HEK293 (cell line): ENCODE data around the gene HDGF.

Experiments used
- CTCF ChIA-PET: fragments of 350-600 bp; formaldehyde crosslinking; extraction: SDS; loops from one replicate; lab custom pipeline; 2021; ENCODE audit warnings: antibody characterized with exemption; lab: Yijun Ruan, JAX
- POLR2A ChIA-PET: fragments of 300-600 bp; formaldehyde crosslinking; extraction: SDS; loops from one replicate; lab custom pipeline; 2020; ENCODE audit warnings: antibody characterized with exemption, inconsistent platforms; lab: Yijun Ruan, JAX
- H3K27ac ChIP-seq: fragments of 200-500 bp; sonication (Bioruptor generic); 2 replicates; pipeline ENCODE4 v1.5.1; 2014; ENCODE audit warnings: low read depth, low read length, control low read depth, inconsistent platforms; ENCODE audit errors: extremely low read depth
- H3K36me3 ChIP-seq, 2 experiments: fragments of 200-500 bp in 1 of 2; sonication (Bioruptor generic) in 1 of 2; 1 replicate in 1 of 2; 2 replicates in 1 of 2; pipeline ENCODE4 v1.5.1; 2014 to 2017; ENCODE audit warnings: inconsistent platforms in 2 of 2, low read length in 2 of 2; ENCODE audit not compliant: control insufficient read depth in 2 of 2, insufficient read depth in 1 of 2
- H3K4me1 ChIP-seq: fragments of 200-500 bp; sonication (Bioruptor generic); 2 replicates; pipeline ENCODE4 v1.5.1; 2014; ENCODE audit warnings: mild to moderate bottlenecking, low read length, inconsistent platforms; ENCODE audit not compliant: control insufficient read depth, insufficient read depth
- H3K4me3 ChIP-seq: 2 replicates; pipeline ENCODE4 v1.5.1; 2011; ENCODE audit warnings: low read depth, mild to moderate bottlenecking, control low read depth, low read length, moderate library complexity
- H3K9me3 ChIP-seq: fragments of 200-500 bp; sonication (Bioruptor generic); 2 replicates; pipeline ENCODE4 v1.5.1; 2014; ENCODE audit warnings: low read depth, low read length, inconsistent platforms; ENCODE audit not compliant: control insufficient read depth, insufficient read depth
- GLI2 ChIP-seq: fragments of 450-650 bp; formaldehyde crosslinking; IDR thresholded peaks from 2 replicates; pipeline ENCODE4; 2017; ENCODE audit warnings: missing biosample characterization, missing genetic modification characterization, low read depth, borderline replicate concordance
- HIC1 ChIP-seq: fragments of 450-650 bp; formaldehyde crosslinking; IDR thresholded peaks from 2 replicates; pipeline ENCODE4 v1.5.1; 2016; ENCODE audit warnings: missing biosample characterization, missing genetic modification characterization
- KLF10 ChIP-seq: fragments of 450-650 bp; IDR thresholded peaks from 2 replicates; pipeline ENCODE4 v1.5.1; 2018; ENCODE audit warnings: missing biosample characterization, mild to moderate bottlenecking, missing genetic modification characterization
- KLF8 ChIP-seq: fragments of 450-650 bp; formaldehyde crosslinking; IDR thresholded peaks from 2 replicates; pipeline ENCODE4 v1.5.1; 2016; ENCODE audit warnings: missing biosample characterization, missing genetic modification characterization
- ZBTB10 ChIP-seq: fragments of 450-650 bp; formaldehyde crosslinking; IDR thresholded peaks from 2 replicates; pipeline ENCODE4 v1.5.1; 2016; ENCODE audit warnings: missing biosample characterization, missing genetic modification characterization
- ZBTB26 ChIP-seq: fragments of 450-650 bp; formaldehyde crosslinking; optimal IDR thresholded peaks from 2 replicates; pipeline ENCODE3; 2016; ENCODE audit warnings: missing biosample characterization, mild to moderate bottlenecking, missing genetic modification characterization
- ZBTB6 ChIP-seq: fragments of 450-650 bp; formaldehyde crosslinking; IDR thresholded peaks from 2 replicates; pipeline ENCODE4 v1.5.1; 2017; ENCODE audit warnings: missing biosample characterization, missing genetic modification characterization
- ZBTB8A ChIP-seq: fragments of 450-650 bp; formaldehyde crosslinking; IDR thresholded peaks from 2 replicates; pipeline ENCODE4 v1.5.1; 2016; ENCODE audit warnings: missing biosample characterization, missing genetic modification characterization
- ZNF18 ChIP-seq: fragments of 450-650 bp; formaldehyde crosslinking; IDR thresholded peaks from 2 replicates; pipeline ENCODE4 v1.5.1; 2016; ENCODE audit warnings: missing biosample characterization, missing genetic modification characterization
- ZNF391 ChIP-seq: fragments of 450-650 bp; formaldehyde crosslinking; IDR thresholded peaks from 2 replicates; pipeline ENCODE4 v1.5.1; 2016; ENCODE audit warnings: low read depth, missing biosample characterization, missing genetic modification characterization, borderline replicate concordance
- ZNF398 ChIP-seq: fragments of 450-650 bp; formaldehyde crosslinking; IDR thresholded peaks from 2 replicates; pipeline ENCODE4 v1.5.1; 2017; ENCODE audit warnings: missing biosample characterization, missing genetic modification characterization
- ZNF404 ChIP-seq: fragments of 450-650 bp; formaldehyde crosslinking; IDR thresholded peaks from 2 replicates; pipeline ENCODE4 v1.5.1; 2017; ENCODE audit warnings: missing biosample characterization, missing genetic modification characterization
- ZNF561 ChIP-seq: fragments of 450-650 bp; IDR thresholded peaks from 2 replicates; pipeline ENCODE4 v1.5.1; 2018; ENCODE audit warnings: missing biosample characterization, missing genetic modification characterization, borderline replicate concordance
- ZNF596 ChIP-seq: fragments of 450-650 bp; IDR thresholded peaks from 2 replicates; pipeline ENCODE4 v1.5.0; 2018; ENCODE audit warnings: missing biosample characterization, mild to moderate bottlenecking, missing genetic modification characterization, moderate library complexity
- ZNF624 ChIP-seq: fragments of 450-650 bp; formaldehyde crosslinking; IDR thresholded peaks from 2 replicates; pipeline ENCODE4 v1.5.1; 2017; ENCODE audit warnings: missing biosample characterization, missing genetic modification characterization
- ZSCAN4 ChIP-seq: fragments of 450-650 bp; formaldehyde crosslinking; IDR thresholded peaks from 2 replicates; pipeline ENCODE4 v1.5.1; 2017; ENCODE audit warnings: missing biosample characterization, missing genetic modification characterization
- ZSCAN5A ChIP-seq: fragments of 450-650 bp; formaldehyde crosslinking; IDR thresholded peaks from 2 replicates; pipeline ENCODE4 v1.5.1; 2016; ENCODE audit warnings: missing biosample characterization, missing genetic modification characterization

The HDGF gene

GRCh38 chr1:156746728-156747631 lies 4.5 kb downstream of the HDGF start (continued):
- TF ChIP-seq ZNF398 (tag by site-specific recombination), result peak; percentile 95
- TF ChIP-seq ZBTB8A (tag by site-specific recombination), result peak; percentile 85
- TF ChIP-seq ZNF404 (tag by site-specific recombination), result no peak
- peak; percentile 72 for TF ChIP-seq KLF10 (tag by site-specific recombination)
- TF ChIP-seq ZNF596 (tag by site-specific recombination), result 0 out of 2 replicates have a peak, but pooled peaks have one; percentile 10
- TF ChIP-seq HIC1, result no peak
- peak; percentile 12; the same call in 1 of the 2 replicates for TF ChIP-seq ZNF391 (tag by site-specific recombination)
- TF ChIP-seq ZSCAN4 (tag by site-specific recombination), result 0 out of 2 replicates have a peak, but pooled peaks have one; percentile 9
- TF ChIP-seq ZNF561, result 0 out of 2 replicates have a peak, but pooled peaks have one; percentile 49
- peak; percentile 74; the same call in 1 of the 2 replicates for TF ChIP-seq ZBTB10 (tag by site-specific recombination)
- TF ChIP-seq ZNF18, result no peak
- TF ChIP-seq ZBTB26 (tag by site-specific recombination), result peak; percentile 28

- Histone ChIP-seq H3K4me3 (peak overlapping the region; percentile 19), H3K4me1 (peaks cover 11% of the 10 kb centered on the region; the same call in 1 of the 2 replicates)
- ChIA-PET CTCF (interaction anchor here (1.2 to 1.5 kb wide), 2 partner anchors 18 to 114 kb away, joined by 3 to 5 read pairs; partner anchors contain the start of genes ISG20L2, METTL25B and NTRK1), POLR2A (interaction anchor here (0.7 to 3.1 kb wide), 3 partner anchors 18 to 30 kb away, joined by 6 to 24 read pairs (median 19); partner anchors contain the start of genes ISG20L2, METTL25B and PRCC)
- no peak for TF ChIP-seq ZBTB6 (tag by site-specific recombination)
- TF ChIP-seq ZNF624 (tag by site-specific recombination), result no peak
- no peak for TF ChIP-seq KLF8 (tag by site-specific recombination)
- no peak for TF ChIP-seq ZSCAN5A (tag by site-specific recombination)
- no peak for TF ChIP-seq GLI2
- TF ChIP-seq, all 188 proteins: peak for 0
- Histone ChIP-seq H3K9me3 (no peaks in the 10 kb centered on the region), H3K27ac (peak overlapping the region; percentile 92), H3K36me3 (peaks cover 0 to 51% of the 10 kb centered on the region in 2 experiments; a peak in 1 of 3 replicates)
Measured at GRCh38 chr1:156746406-156746727, 5.1 kb downstream of the HDGF start.
